HL-60 (cell line): ENCODE results near the gene MRPL17.

Experiments used
- DNase-seq, 2 experiments: peaks; one replicate each; pipeline ENCODE4 v3.0.0-alpha.2; 2010 to 2020; ENCODE audit warnings: low read depth in 1 of 2, low spot score in 1 of 2
- H3K27ac ChIP-seq: fragments of 250-450 bp; sonication (Bioruptor Pico); replicated peaks from 2 replicates; pipeline ENCODE4 v1.5.1; 2020; ENCODE audit warnings: mild to moderate bottlenecking, moderate library complexity
- H3K27me3 ChIP-seq: fragments of 250-450 bp; sonication (Bioruptor Pico); 2 replicates; pipeline ENCODE4 v1.5.1; 2021; ENCODE audit warnings: mild to moderate bottlenecking, moderate library complexity; ENCODE audit not compliant: insufficient read depth, poor library complexity, severe bottlenecking
- H3K4me3 ChIP-seq: replicated peaks from 2 replicates; pipeline ENCODE4 v1.5.1; 2011; ENCODE audit warnings: mild to moderate bottlenecking, control low read depth, low read length; ENCODE audit not compliant: insufficient read depth
- CTCF ChIP-seq: IDR thresholded peaks from one replicate; pipeline ENCODE4 v1.5.1; 2011; ENCODE audit warnings: low read length, control low read depth, inconsistent platforms; ENCODE audit not compliant: insufficient read depth
- GABPA ChIP-seq: IDR thresholded peaks from 2 replicates; pipeline ENCODE4 v1.6.1; 2012; ENCODE audit warnings: low read depth
- POLR2AphosphoS5 ChIP-seq: IDR thresholded peaks from 2 replicates; pipeline ENCODE4 v1.6.1; 2012; ENCODE audit warnings: low read depth
- REST ChIP-seq: IDR thresholded peaks from 2 replicates; pipeline ENCODE4 v1.6.1; 2012; ENCODE audit warnings: low read depth; ENCODE audit not compliant: insufficient replicate concordance
- SPI1 ChIP-seq: IDR thresholded peaks from 2 replicates; pipeline ENCODE4 v1.6.1; 2012; ENCODE audit warnings: low read depth, mild to moderate bottlenecking, borderline replicate concordance

Gene MRPL17

GRCh38 chr11:6671991-6672390 is 11.1 kb downstream of the MRPL17 start:
- DNase-seq: no peak
- Histone ChIP-seq H3K27me3 (no peaks in the 10 kb centered on the region), H3K27ac (no peak overlapping the region), H3K4me3 (no peak overlapping the region)
- TF ChIP-seq GABPA (no peak), CTCF (no peak), REST (no peak)

- no peak overlapping the region for H3K4me3 ChIP-seq
- H3K27ac ChIP-seq: no peak overlapping the region
- no peaks in the 10 kb centered on the region for H3K27me3 ChIP-seq
- no peak for DNase-seq
- no peak for TF ChIP-seq SPI1
- no peak for TF ChIP-seq REST
- TF ChIP-seq GABPA: no peak
- no peak for TF ChIP-seq POLR2AphosphoS5
- no peak for TF ChIP-seq CTCF
Measured at GRCh38 chr11:6670202-6670830, 12.8 kb downstream of the MRPL17 start.

- TF ChIP-seq SPI1 (no peak), GABPA (no peak), CTCF (no peak), REST (no peak), POLR2AphosphoS5 (no peak)
- Histone ChIP-seq H3K27ac (peak overlapping the region; percentile 49), H3K27me3 (no peaks in the 10 kb centered on the region), H3K4me3 (no peak overlapping the region)
- peak in 1 of 2 experiments; percentile 39 for DNase-seq
Measured at GRCh38 chr11:6667733-6668374, 15.3 kb downstream of the MRPL17 start.
